ENCODE results near the gene ZNF143.

ZNF143 gene

GRCh38 chr11:9575260-9576240, 114.7 kb downstream of the ZNF143 start:
- DNase-seq (ENCODE audit: low read depth): no peak

- DNase-seq (ENCODE audit: low read depth): no peak
Observed at GRCh38 chr11:9576701-9577381, 116.0 kb downstream of the ZNF143 start.

GRCh38 chr11:9577556-9577955, 116.7 kb downstream of the ZNF143 start:
- DNase-seq (ENCODE audit: low read depth): no peak

Data from stimulated activated CD8-positive, alpha-beta memory T cell treated with anti-CD3 and anti-CD28 coated beads, Interleukin-15, amount 100 ng/mL, for 24 hours (primary cell).